HepG2 (cell line): ENCODE data around the gene RPS15A. TPM values are rescaled to one million over a fixed set of nuclear protein-coding genes. Genes with fewer than 3 reads are reported as not detected.

ENCODE experiments used
- ARHGAP35 ChIP-seq: sonication (generic); formaldehyde crosslinking; IDR thresholded peaks from 2 replicates; pipeline ENCODE4 v1.9.0; 2022; ENCODE audit warnings: mild to moderate bottlenecking, inconsistent platforms, moderate library complexity, missing genetic modification reagents, borderline replicate concordance
- ETS1 ChIP-seq: sonication (generic); formaldehyde crosslinking; IDR thresholded peaks from 2 replicates; pipeline ENCODE4 v1.4.0; 2020; ENCODE audit warnings: missing genetic modification reagents
- FOXM1 ChIP-seq: sonication (generic); formaldehyde crosslinking; IDR thresholded peaks from 2 replicates; pipeline ENCODE4 v1.5.0; 2020; ENCODE audit warnings: missing genetic modification reagents
- GATAD2A ChIP-seq: IDR thresholded peaks from 2 replicates; pipeline ENCODE4 v1.6.1; 2016
- HCFC1 ChIP-seq: fragments of 150-350 bp; IDR thresholded peaks from 2 replicates; pipeline ENCODE4 v1.6.1; 2014; ENCODE audit warnings: low read depth, low read length
- HNF4G ChIP-seq, 2 experiments: sonication (generic) in 1 of 2; formaldehyde crosslinking in 1 of 2; IDR thresholded peaks; 2 replicates each; pipeline versions ENCODE4 v1.4.0 to v1.6.1; 2011 to 2020; ENCODE audit warnings: borderline replicate concordance in 2 of 2, low read depth in 2 of 2, mild to moderate bottlenecking in 2 of 2, low read length in 1 of 2, missing genetic modification reagents in 1 of 2, moderate library complexity in 1 of 2
- KDM2A ChIP-seq: sonication (generic); formaldehyde crosslinking; IDR thresholded peaks from 2 replicates; pipeline ENCODE4 v1.4.0; 2020; ENCODE audit warnings: low read depth, missing genetic modification reagents, borderline replicate concordance
- KIAA2018 ChIP-seq: sonication (generic); formaldehyde crosslinking; IDR thresholded peaks from 2 replicates; pipeline ENCODE4 v1.5.0; 2020; ENCODE audit warnings: mild to moderate bottlenecking, missing genetic modification reagents, borderline replicate concordance
- NR1H2 ChIP-seq: sonication (generic); formaldehyde crosslinking; IDR thresholded peaks from 2 replicates; pipeline ENCODE4 v1.8.1; 2022; ENCODE audit warnings: low read depth, missing genetic modification reagents, borderline replicate concordance
- POLR2AphosphoS5 ChIP-seq: IDR thresholded peaks from 2 replicates; pipeline ENCODE4 v1.6.1; 2012; ENCODE audit warnings: low read depth, low read length
- RCOR2 ChIP-seq: IDR thresholded peaks from 2 replicates; pipeline ENCODE4 v1.6.1; 2016; ENCODE audit warnings: missing biosample characterization, missing genetic modification reagents
- REXO4 ChIP-seq: sonication (generic); formaldehyde crosslinking; IDR thresholded peaks from 2 replicates; pipeline ENCODE4 v1.8.0; 2022; ENCODE audit warnings: missing genetic modification reagents, mild to moderate bottlenecking, borderline replicate concordance
- RXRA ChIP-seq: sonication (generic); formaldehyde crosslinking; IDR thresholded peaks from 2 replicates; pipeline ENCODE4 v1.5.1; 2020; ENCODE audit warnings: missing genetic modification reagents
- SMAD9 ChIP-seq: sonication (generic); formaldehyde crosslinking; IDR thresholded peaks from 2 replicates; pipeline ENCODE4 v1.5.1; 2020; ENCODE audit warnings: mild to moderate bottlenecking, missing genetic modification reagents
- SP5 ChIP-seq: IDR thresholded peaks from 2 replicates; pipeline ENCODE4 v1.6.1; 2016; ENCODE audit warnings: low read depth, borderline replicate concordance
- SRF ChIP-seq: IDR thresholded peaks from 2 replicates; pipeline ENCODE4 v1.6.1; 2011; ENCODE audit warnings: mild to moderate bottlenecking, low read depth, low read length, moderate library complexity
- ZFX ChIP-seq: sonication (generic); formaldehyde crosslinking; IDR thresholded peaks from 2 replicates; pipeline ENCODE4 v1.4.0; 2020; ENCODE audit warnings: mild to moderate bottlenecking, low read depth, missing genetic modification reagents, moderate library complexity
- ZNF136 ChIP-seq: sonication (generic); formaldehyde crosslinking; IDR thresholded peaks from 2 replicates; pipeline ENCODE4 v1.8.1; 2022; ENCODE audit warnings: low read depth, mild to moderate bottlenecking, moderate library complexity, missing genetic modification reagents
- ZNF709 ChIP-seq: sonication (generic); formaldehyde crosslinking; IDR thresholded peaks from 2 replicates; pipeline ENCODE4 v1.5.0; 2020; ENCODE audit warnings: mild to moderate bottlenecking, missing genetic modification reagents
- polyA plus RNA-seq, 8 experiments: library from polyadenylated mRNA; depleted of rRNA in 3 of 8; stranded (reverse) in 7 of 8; unstranded in 1 of 8; fragments of >200 nt; fragmentation: Illumina TruSeq in 4 of 8; extraction: Trizol in 4 of 8; gene quantifications; 2 replicates each; pipeline versions ENCODE4 v1.2.1 to v1.2.3, GENCODE V29; 2011 to 2016; ENCODE audit warnings: low read depth in 4 of 8, missing spikeins in 1 of 8, mixed read lengths in 1 of 8; ENCODE audit not compliant: insufficient read depth in 1 of 8
- total RNA-seq, 5 experiments: library from RNA; depleted of rRNA; stranded (reverse); fragments of >200 nt; fragmentation: Illumina TruSeq; extraction: Trizol; gene quantifications; 2 replicates each; pipeline ENCODE4 v1.2.3, GENCODE V29; 2016; ENCODE audit warnings: low read depth in 1 of 5

RPS15A gene
- total and polyA plus RNA-seq, 2 of the 13 experiments (the other 11 are each of a cell fraction or from before 2014, with no cell fraction given): 5,489 to 9,457 TPM

- TF ChIP-seq ETS1 (CRISPR knock-in tag) (peak; percentile 96; the same call in 1 of the 2 replicates), SP5 (CRISPR knock-in tag) (peak; percentile 88; the same call in 1 of the 2 replicates), SMAD9 (peak; percentile 20; the same call in 1 of the 2 replicates), KDM2A (CRISPR knock-in tag) (peak; percentile 100), RXRA (peak; percentile 98), HNF4G (IDR thresholded peaks at IDR 0.05; ENCODE audit: borderline replicate concordance, low read depth, low read length) (peak; percentile 3), HNF4G (CRISPR knock-in tag; IDR thresholded peaks at IDR 0.05; ENCODE audit: borderline replicate concordance, low read depth) (peak; percentile 66), KIAA2018 (CRISPR knock-in tag) (peak; percentile 98; the same call in 1 of the 2 replicates), GATAD2A (CRISPR knock-in tag) (peak; percentile 91), NR1H2 (CRISPR knock-in tag) (peak; percentile 94; the same call in 1 of the 2 replicates), ZFX (CRISPR knock-in tag) (peak; percentile 99), HCFC1 (peak; percentile 48; the same call in 1 of the 2 replicates), SRF (peak; percentile 54; the same call in 1 of the 2 replicates), POLR2AphosphoS5 (peak; percentile 100), REXO4 (CRISPR knock-in tag) (peak; percentile 48; the same call in 1 of the 2 replicates), ZNF136 (CRISPR knock-in tag) (peak; percentile 83), ZNF709 (CRISPR knock-in tag) (peak; percentile 92), RCOR2 (CRISPR knock-in tag) (peak; percentile 89), FOXM1 (peak; percentile 100), ARHGAP35 (peak; percentile 98)
Observed at GRCh38 chr16:18801145-18801972, 11.2 kb upstream of the RPS15A start, which contains the start of gene ARL6IP1 (continued).
